Esophagus squamous epithelium (tissue), 4 donors: ENCODE measurements around the gene ARHGAP42.

ENCODE experiments used
- CTCF ChIP-seq, 6 experiments: fragments of 450-650 bp in 4 of 6; fragments of 200-600 bp in 2 of 6; sonication (generic) in 2 of 6; IDR thresholded peaks; one replicate each; pipeline ENCODE4 v1.5.1; 2016 to 2019; ENCODE audit warnings: antibody characterized with exemption in 6 of 6, mild to moderate bottlenecking in 4 of 6, moderate library complexity in 4 of 6
- POLR2A ChIP-seq, 4 donors: fragments of 450-650 bp; IDR thresholded peaks; one replicate each; pipeline ENCODE4 v1.6.1; 2017; ENCODE audit warnings: antibody characterized with exemption in 4 of 4, mild to moderate bottlenecking in 4 of 4, moderate library complexity in 3 of 4

GRCh38 chr11:100712583-100712982 is 25.5 kb downstream of the ARHGAP42 start:
- TF ChIP-seq POLR2A (IDR thresholded peaks at IDR 0.05) (no peak), CTCF (IDR thresholded peaks at IDR 0.05) (no peak)
